Neural cell (in vitro differentiated cells): ENCODE data around the gene DDI1. TPM values are rescaled to one million over a fixed set of nuclear protein-coding genes. Genes with fewer than 3 reads are reported as not detected.

Experiments used
- H2AFZ ChIP-seq: fragments of 200-600, 300-800 bp; sonication (generic), shearing (Covaris generic); 2 replicates; pipeline ENCODE4 v1.6.0; 2014; ENCODE audit warnings: low read depth, mild to moderate bottlenecking, antibody characterized with exemption, low read length, moderate library complexity
- H3F3A ChIP-seq: fragments of 200-600 bp; shearing (Covaris generic); 2 replicates; pipeline ENCODE4 v1.6.1; 2016; ENCODE audit warnings: mild to moderate bottlenecking, moderate library complexity, mixed read lengths, antibody characterized with exemption, low read length; ENCODE audit not compliant: insufficient read depth, poor library complexity, severe bottlenecking
- H3K27ac ChIP-seq: fragments of 200-600, 300-800 bp; sonication (generic), shearing (Covaris generic); 2 replicates; pipeline ENCODE4 v1.5.1; 2014; ENCODE audit warnings: mild to moderate bottlenecking, low read length, moderate library complexity
- H3K27me3 ChIP-seq: fragments of 300-800, 200-600 bp; sonication (generic), shearing (Covaris generic); 2 replicates; pipeline ENCODE4 v1.6.0; 2014; ENCODE audit warnings: mild to moderate bottlenecking, low read depth, low read length, moderate library complexity; ENCODE audit not compliant: insufficient read depth
- H3K36me3 ChIP-seq: fragments of 300-800, 200-600 bp; sonication (generic), shearing (Covaris generic); 2 replicates; pipeline ENCODE4 v1.5.1; 2014; ENCODE audit warnings: mild to moderate bottlenecking, antibody characterized with exemption, low read length, moderate library complexity; ENCODE audit not compliant: insufficient read depth
- H3K4me2 ChIP-seq: fragments of 300-800, 200-600 bp; sonication (generic), shearing (Covaris generic); 2 replicates; pipeline ENCODE4 v1.6.0; 2014; ENCODE audit warnings: mild to moderate bottlenecking, low read length
- H3K4me3 ChIP-seq: fragments of 300-800, 200-600 bp; sonication (generic), shearing (Covaris generic); 2 replicates; pipeline ENCODE4 v1.5.1; 2014; ENCODE audit warnings: mild to moderate bottlenecking, low read length, moderate library complexity
- H3K79me2 ChIP-seq: fragments of 200-600 bp; shearing (Covaris generic); replicated peaks from 2 replicates; pipeline ENCODE4 v1.6.0; 2014; ENCODE audit warnings: mild to moderate bottlenecking, low read length, moderate library complexity; ENCODE audit not compliant: insufficient read depth
- H3K9ac ChIP-seq: fragments of 300-800, 200-600 bp; sonication (generic), shearing (Covaris generic); 2 replicates; pipeline ENCODE4 v1.6.1; 2016; ENCODE audit warnings: mild to moderate bottlenecking, low read length, mixed read lengths
- H3K9me2 ChIP-seq: fragments of 200-600 bp; shearing (Covaris generic); 2 replicates; pipeline ENCODE4 v1.6.1; 2016; ENCODE audit warnings: mild to moderate bottlenecking, low read length, mixed read lengths; ENCODE audit not compliant: insufficient read depth
- H3K9me3 ChIP-seq: fragments of 200-600, 300-800 bp; sonication (generic), shearing (Covaris generic); 2 replicates; pipeline ENCODE4 v1.6.1; 2016; ENCODE audit warnings: mild to moderate bottlenecking, mixed run types, low read length, moderate library complexity, mixed read lengths
- H4K20me1 ChIP-seq: fragments of 200-600 bp; shearing (Covaris generic); 2 replicates; pipeline ENCODE4 v1.6.1; 2016; ENCODE audit warnings: mild to moderate bottlenecking, mixed run types; ENCODE audit not compliant: insufficient read depth
- CTCF ChIP-seq: fragments of 450-650 bp; IDR thresholded peaks from 2 replicates; pipeline ENCODE4 v1.5.1; 2014; ENCODE audit warnings: antibody characterized with exemption, mild to moderate bottlenecking, moderate library complexity; ENCODE audit not compliant: poor library complexity, severe bottlenecking
- EP300 ChIP-seq: fragments of 450-650 bp; conservative IDR thresholded peaks from 2 replicates; pipeline ENCODE4 v1.6.1; 2014; ENCODE audit warnings: antibody characterized with exemption, mild to moderate bottlenecking, moderate library complexity; ENCODE audit not compliant: poor library complexity, severe bottlenecking
- EZH2 ChIP-seq: fragments of 200-600, 300-800 bp; shearing (Covaris generic), sonication (generic); IDR thresholded peaks from 2 replicates; pipeline ENCODE4 v1.6.1; 2014; ENCODE audit warnings: antibody characterized with exemption, low read length, borderline replicate concordance, mild to moderate bottlenecking; ENCODE audit not compliant: insufficient read depth, poor library complexity, severe bottlenecking
- MXI1 ChIP-seq: fragments of 450-650 bp; conservative IDR thresholded peaks from 2 replicates; pipeline ENCODE4 v1.6.1; 2014; ENCODE audit warnings: antibody characterized with exemption, mild to moderate bottlenecking; ENCODE audit not compliant: poor library complexity, severe bottlenecking
- POLR2AphosphoS5 ChIP-seq: IDR thresholded peaks from 2 replicates; pipeline ENCODE4 v1.6.1; 2012
- RAD21 ChIP-seq: fragments of 450-650 bp; conservative IDR thresholded peaks from 2 replicates; pipeline ENCODE4 v1.6.1; 2014; ENCODE audit warnings: antibody characterized with exemption, mild to moderate bottlenecking, moderate library complexity
- REST ChIP-seq: IDR thresholded peaks from 2 replicates; pipeline ENCODE4 v1.6.1; 2012; ENCODE audit warnings: borderline replicate concordance
- SMC3 ChIP-seq: fragments of 450-650 bp; conservative IDR thresholded peaks from 2 replicates; pipeline ENCODE4 v1.6.1; 2014; ENCODE audit warnings: antibody characterized with exemption, mild to moderate bottlenecking, moderate library complexity; ENCODE audit not compliant: poor library complexity
- TAF1 ChIP-seq: IDR thresholded peaks from 2 replicates; pipeline ENCODE4 v1.6.1; 2012; ENCODE audit warnings: low read depth
- polyA plus RNA-seq: library from polyadenylated mRNA; depleted of rRNA; stranded (reverse); fragments of >200 nt; gene quantifications from 2 replicates; pipeline ENCODE4 v1.2.3, GENCODE V29; 2014

DDI1 gene
- polyA plus RNA-seq, 1 donor from 2014 or later = not detected

DNA sequence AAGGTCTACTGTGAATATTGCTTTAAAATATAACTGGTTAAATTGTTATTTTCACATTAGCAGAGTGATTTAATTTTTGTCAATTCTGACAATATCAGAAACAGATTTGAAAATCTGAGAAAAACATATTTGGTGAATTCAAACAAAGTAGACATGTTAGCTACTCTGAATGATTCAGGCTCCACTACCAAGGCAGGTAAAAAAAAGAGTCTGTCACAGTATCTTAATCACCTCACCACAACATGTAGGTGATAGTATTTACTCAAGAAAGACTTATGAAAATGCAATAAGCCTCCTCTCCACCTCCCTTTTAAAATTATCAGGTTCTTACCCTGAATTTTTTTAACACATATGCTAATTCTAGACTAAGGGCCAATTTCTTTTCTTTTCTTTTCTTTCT is 42.6 kb downstream of the DDI1 start:
- H2AFZ ChIP-seq = no peak overlapping the region
- no peaks in the 10 kb centered on the region for H3K9me3 ChIP-seq
- no peaks in the 10 kb centered on the region for H3K36me3 ChIP-seq
- H3K27ac ChIP-seq = no peak overlapping the region
- no peak overlapping the region for H3K4me3 ChIP-seq
- no peak overlapping the region for H3K9ac ChIP-seq
- H3K4me2 ChIP-seq = no peak overlapping the region
- no peaks in the 10 kb centered on the region for H3K27me3 ChIP-seq
- no peaks in the 10 kb centered on the region for H4K20me1 ChIP-seq
- no peaks in the 10 kb centered on the region for H3F3A ChIP-seq
- no peaks in the 10 kb centered on the region for H3K79me2 ChIP-seq
- TF ChIP-seq MXI1 = no peak
- TF ChIP-seq CTCF = no peak
- no peak for TF ChIP-seq EZH2
- TF ChIP-seq EP300 = no peak
- TF ChIP-seq REST = no peak
- TF ChIP-seq SMC3 = no peak
- TF ChIP-seq RAD21 = no peak
- H3K9me2 ChIP-seq = no peaks in the 10 kb centered on the region

- Histone ChIP-seq H3K4me3 (no peak overlapping the region), H3K9me3 (no peaks in the 10 kb centered on the region), H2AFZ (no peak overlapping the region), H3K4me2 (no peak overlapping the region), H3K27me3 (no peaks in the 10 kb centered on the region), H3K9ac (no peak overlapping the region), H3F3A (peaks cover 7% of the 10 kb centered on the region), H3K27ac (no peak overlapping the region), H3K9me2 (no peaks in the 10 kb centered on the region), H3K36me3 (no peaks in the 10 kb centered on the region), H4K20me1 (no peaks in the 10 kb centered on the region), H3K79me2 (no peaks in the 10 kb centered on the region)
- TF ChIP-seq REST (no peak), SMC3 (no peak), POLR2AphosphoS5 (no peak), EP300 (no peak), MXI1 (no peak), RAD21 (no peak), EZH2 (no peak), CTCF (no peak), TAF1 (no peak)
Measured at GRCh38 chr11:104086621-104087020, 50.2 kb downstream of the DDI1 start.
